Trophoblast cell (in vitro differentiated cells and primary cell): ENCODE data around the gene RPL23.

ENCODE experiments used
- DNase-seq, 2 donors: peaks; one replicate each; pipeline ENCODE4 v3.0.0-alpha.2; 2016
- H2AFZ ChIP-seq: 2 replicates; pipeline ENCODE4 v1.6.1; 2013; ENCODE audit warnings: low read length, moderate library complexity, mild to moderate bottlenecking; ENCODE audit not compliant: insufficient read depth, poor library complexity
- H2AK5ac ChIP-seq: 2 replicates; pipeline ENCODE4 v1.6.1; 2013; ENCODE audit warnings: mild to moderate bottlenecking, low read length
- H2BK120ac ChIP-seq: 2 replicates; pipeline ENCODE4 v1.6.1; 2013; ENCODE audit warnings: low read length, mild to moderate bottlenecking, moderate library complexity; ENCODE audit not compliant: insufficient read depth, poor library complexity
- H2BK12ac ChIP-seq: 2 replicates; pipeline ENCODE4 v1.6.1; 2013; ENCODE audit warnings: mild to moderate bottlenecking, low read length, moderate library complexity
- H2BK5ac ChIP-seq: 2 replicates; pipeline ENCODE4 v1.6.1; 2013; ENCODE audit warnings: low read length, low read depth, moderate library complexity, mild to moderate bottlenecking; ENCODE audit not compliant: poor library complexity
- H3K14ac ChIP-seq: 2 replicates; pipeline ENCODE4 v1.6.1; 2013; ENCODE audit warnings: mild to moderate bottlenecking, low read length
- H3K18ac ChIP-seq: 2 replicates; pipeline ENCODE4 v1.6.1; 2013; ENCODE audit warnings: mild to moderate bottlenecking, low read length
- H3K23ac ChIP-seq: 2 replicates; pipeline ENCODE4 v1.6.1; 2013; ENCODE audit warnings: low read length
- H3K27ac ChIP-seq: 2 replicates; pipeline ENCODE4 v1.5.1; 2013; ENCODE audit warnings: low read depth, mild to moderate bottlenecking, inconsistent platforms, low read length, moderate library complexity
- H3K27me3 ChIP-seq: 2 replicates; pipeline ENCODE4 v1.6.1; 2013; ENCODE audit warnings: inconsistent platforms, mild to moderate bottlenecking, low read length, moderate library complexity; ENCODE audit not compliant: insufficient read depth
- H3K36me3 ChIP-seq, 2 experiments: 1 replicate in 1 of 2; 2 replicates in 1 of 2; pipeline ENCODE4 v1.6.1; 2013; ENCODE audit warnings: low read length in 2 of 2, mild to moderate bottlenecking in 2 of 2, moderate library complexity in 1 of 2; ENCODE audit not compliant: insufficient read depth in 2 of 2, control insufficient read depth in 1 of 2
- H3K4ac ChIP-seq: 2 replicates; pipeline ENCODE4 v1.6.1; 2013; ENCODE audit warnings: low read depth, mild to moderate bottlenecking, low read length, moderate library complexity
- H3K4me1 ChIP-seq, 2 experiments: 1 replicate in 1 of 2; 2 replicates in 1 of 2; pipeline ENCODE4 v1.6.1; 2013; ENCODE audit warnings: low read length in 2 of 2, mild to moderate bottlenecking in 2 of 2, moderate library complexity in 1 of 2; ENCODE audit not compliant: insufficient read depth in 2 of 2, control insufficient read depth in 1 of 2
- H3K4me2 ChIP-seq: 2 replicates; pipeline ENCODE4 v1.6.1; 2013; ENCODE audit warnings: inconsistent platforms, mild to moderate bottlenecking, low read length, moderate library complexity
- H3K4me3 ChIP-seq: 2 replicates; pipeline ENCODE4 v1.5.1; 2013; ENCODE audit warnings: mild to moderate bottlenecking, low read depth, low read length, inconsistent platforms
- H3K79me1 ChIP-seq: one replicate; pipeline ENCODE4 v1.6.1; 2013; ENCODE audit warnings: low read length
- H3K79me2 ChIP-seq: 2 replicates; pipeline ENCODE4 v1.6.1; 2013; ENCODE audit warnings: low read length, mild to moderate bottlenecking; ENCODE audit not compliant: control insufficient read depth, insufficient read depth, poor library complexity
- H3K9ac ChIP-seq: 2 replicates; pipeline ENCODE4 v1.6.1; 2013; ENCODE audit warnings: mild to moderate bottlenecking, low read length
- H3K9me3 ChIP-seq: 2 replicates; pipeline ENCODE4 v1.6.1; 2013; ENCODE audit warnings: low read depth, mild to moderate bottlenecking, control low read depth, inconsistent platforms, low read length; ENCODE audit not compliant: insufficient read depth
- H4K12ac ChIP-seq: 2 replicates; pipeline ENCODE4 v1.6.1; 2013; ENCODE audit warnings: low read depth, mild to moderate bottlenecking, low read length, moderate library complexity
- H4K8ac ChIP-seq: 2 replicates; pipeline ENCODE4 v1.6.1; 2013; ENCODE audit warnings: low read depth, mild to moderate bottlenecking, low read length, moderate library complexity
- H4K91ac ChIP-seq: one replicate; pipeline ENCODE4 v1.6.1; 2013; ENCODE audit warnings: low read depth, mild to moderate bottlenecking, low read length, moderate library complexity
- WGBS: extraction: QIAGEN DNeasy Blood & Tissue Kit; methylation state at CpG from one replicate; pipeline ENCODE4 v1.1.7; 2013; ENCODE audit warnings: missing lambda C conversion rate; ENCODE audit not compliant: insufficient read length, insufficient coverage; ENCODE audit errors: extremely low coverage; 5-methylcytosine and 5-hydroxymethylcytosine counted together

Gene RPL23

DNA sequence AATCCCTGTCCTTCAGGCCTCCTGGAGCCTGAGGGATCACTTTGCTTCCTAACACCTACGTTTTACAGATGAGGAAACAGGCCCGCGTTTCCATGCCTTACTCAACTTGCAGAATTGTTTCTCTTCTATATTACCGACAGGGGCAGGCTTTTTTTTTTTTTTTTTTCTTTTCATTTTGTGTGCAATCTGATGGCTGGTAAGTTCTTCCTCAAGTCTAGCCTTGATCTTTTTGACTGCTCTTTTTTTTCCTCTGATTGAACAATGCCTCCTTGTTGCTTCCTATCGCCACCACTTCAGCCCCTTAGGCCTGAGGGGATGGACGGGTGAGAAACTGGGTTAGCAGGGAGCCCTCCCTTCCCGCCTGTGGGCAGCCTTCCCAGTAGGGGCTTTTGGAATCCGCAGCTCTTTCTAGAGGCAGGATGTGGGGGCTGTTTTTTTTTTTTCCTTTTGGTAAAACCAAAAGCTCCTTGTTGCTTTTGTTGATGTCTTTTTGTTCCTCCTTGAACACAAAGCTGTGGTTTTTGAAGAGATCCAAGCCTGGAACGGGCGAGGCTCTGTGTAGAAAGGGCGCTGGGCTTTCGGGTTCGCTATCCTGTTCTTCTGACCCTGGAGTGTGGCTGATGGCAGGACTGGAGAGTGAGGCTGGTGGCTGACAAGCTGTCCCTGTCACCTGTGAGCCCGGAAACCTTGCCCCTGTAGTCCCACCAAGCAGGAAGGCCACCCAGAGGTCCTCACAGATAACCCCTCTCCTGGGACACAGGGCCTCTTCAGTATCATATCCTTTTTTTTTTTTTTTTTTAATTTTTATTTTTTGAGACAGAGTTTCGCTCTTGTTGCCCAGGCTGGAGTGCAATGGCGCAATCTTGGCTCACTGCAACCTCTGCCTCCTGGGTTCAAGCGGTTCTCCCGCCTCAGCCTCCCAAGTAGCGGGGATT is 30.3 kb upstream of the RPL23 start:
- Histone ChIP-seq H3K4me2 (no peak overlapping the region), H4K12ac (no peak overlapping the region), H4K8ac (no peak overlapping the region), H3K27ac (peak overlapping the region; percentile 24), H3K9me3 (peaks cover 3% of the 10 kb centered on the region), H3K4me1 (peaks cover 37 to 38% of the 10 kb centered on the region in 2 experiments), H2AK5ac (no peak overlapping the region), H3K9ac (no peak overlapping the region), H3K27me3 (no peaks in the 10 kb centered on the region), H2BK120ac (no peak overlapping the region), H2BK5ac (peak overlapping the region; percentile 26), H2AFZ (no peak overlapping the region), H3K79me1 (peaks cover 10% of the 10 kb centered on the region), H3K36me3 (peaks cover 50 to 51% of the 10 kb centered on the region in 2 experiments), H3K79me2 (peaks cover 26% of the 10 kb centered on the region), H3K18ac (peak overlapping the region; percentile 69), H3K23ac (no peak overlapping the region), H3K4me3 (no peak overlapping the region), H3K4ac (peak overlapping the region; percentile 49), H2BK12ac (peak overlapping the region; percentile 74), H3K14ac (peak overlapping the region; percentile 53), H4K91ac (no peak overlapping the region)
- no CpG with 5 or more reads among the region's 19 CpGs for WGBS
- no peak for DNase-seq

- no CpG with 5 or more reads among the region's 2 CpGs for WGBS
Measured at GRCh38 chr17:38882870-38883269, 29.3 kb upstream of the RPL23 start.

DNA sequence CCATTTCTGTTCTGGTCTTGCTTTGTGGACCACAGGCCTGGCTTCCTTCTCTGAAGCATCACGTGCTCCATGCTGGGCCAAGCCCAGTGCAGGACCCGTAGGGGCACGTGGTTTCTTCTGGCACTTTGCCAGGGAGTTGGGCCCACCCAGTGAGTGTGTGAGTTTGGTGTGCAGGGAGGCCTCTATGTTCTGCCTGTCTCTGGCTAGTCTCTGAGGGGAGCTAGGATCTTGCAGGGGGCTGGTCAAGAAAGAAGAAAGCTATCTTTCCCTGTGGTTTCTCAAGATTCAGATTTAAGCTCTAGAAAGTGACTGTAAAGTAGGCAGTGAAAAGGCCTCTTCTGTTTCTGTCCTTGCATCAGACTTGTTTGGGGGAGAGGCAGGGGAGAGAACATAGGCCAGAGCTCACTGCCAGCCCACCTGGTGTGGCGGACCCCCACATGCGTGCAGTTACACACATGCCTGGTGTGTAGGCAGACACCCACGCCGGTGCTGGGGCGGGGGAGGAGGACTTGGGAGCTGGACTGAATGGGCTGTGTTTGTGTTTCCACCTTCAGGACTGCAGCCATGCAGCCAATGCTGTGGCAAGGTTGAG is 28.2 kb upstream of the RPL23 start:
- H3K79me2 ChIP-seq = peaks cover 30% of the 10 kb centered on the region
- H3K79me1 ChIP-seq = peaks cover 11% of the 10 kb centered on the region
- no peak overlapping the region for H3K23ac ChIP-seq
- H2BK120ac ChIP-seq = no peak overlapping the region
- H2AFZ ChIP-seq = no peak overlapping the region
- H4K12ac ChIP-seq = no peak overlapping the region
- DNase-seq = no peak
- peak overlapping the region; percentile 67 for H2AK5ac ChIP-seq
- peaks cover 3% of the 10 kb centered on the region for H3K9me3 ChIP-seq
- no peak overlapping the region for H3K4me3 ChIP-seq
- H3K4ac ChIP-seq = peak overlapping the region; percentile 86
- H3K9ac ChIP-seq = no peak overlapping the region
- no CpG with 5 or more reads among the region's 8 CpGs for WGBS
- no peak overlapping the region for H3K14ac ChIP-seq
- H3K36me3 ChIP-seq = peaks cover 45 to 52% of the 10 kb centered on the region in 2 experiments
- H4K91ac ChIP-seq = no peak overlapping the region
- no peaks in the 10 kb centered on the region for H3K27me3 ChIP-seq
- no peak overlapping the region for H2BK5ac ChIP-seq
- H2BK12ac ChIP-seq = peak overlapping the region; percentile 38
- H3K4me2 ChIP-seq = no peak overlapping the region
- H3K18ac ChIP-seq = peak overlapping the region; percentile 47
- H3K4me1 ChIP-seq = peaks cover 48 to 50% of the 10 kb centered on the region in 2 experiments
- H4K8ac ChIP-seq = no peak overlapping the region
- H3K27ac ChIP-seq = no peak overlapping the region

More at GRCh38 chr17:38882870-38883269, 29.3 kb upstream of the RPL23 start:
- peaks cover 26% of the 10 kb centered on the region for H3K79me2 ChIP-seq
- H3K18ac ChIP-seq = no peak overlapping the region
- H4K91ac ChIP-seq = no peak overlapping the region
- no peak overlapping the region for H2BK5ac ChIP-seq
- H3K4ac ChIP-seq = peak overlapping the region; percentile 41
- peaks cover 50 to 55% of the 10 kb centered on the region in 2 experiments for H3K36me3 ChIP-seq
- H4K12ac ChIP-seq = no peak overlapping the region
- H2BK120ac ChIP-seq = no peak overlapping the region
- H3K9me3 ChIP-seq = peaks cover 3% of the 10 kb centered on the region
- DNase-seq = no peak
- H3K27ac ChIP-seq = no peak overlapping the region
- H3K79me1 ChIP-seq = peaks cover 10% of the 10 kb centered on the region
- no peak overlapping the region for H4K8ac ChIP-seq
- no peaks in the 10 kb centered on the region for H3K27me3 ChIP-seq
- peaks cover 37 to 40% of the 10 kb centered on the region in 2 experiments for H3K4me1 ChIP-seq
- H2AFZ ChIP-seq = no peak overlapping the region
- H2AK5ac ChIP-seq = no peak overlapping the region
- no peak overlapping the region for H3K23ac ChIP-seq
- H3K4me3 ChIP-seq = no peak overlapping the region
- no peak overlapping the region for H2BK12ac ChIP-seq
- no peak overlapping the region for H3K14ac ChIP-seq
- no peak overlapping the region for H3K9ac ChIP-seq
- H3K4me2 ChIP-seq = no peak overlapping the region

DNA sequence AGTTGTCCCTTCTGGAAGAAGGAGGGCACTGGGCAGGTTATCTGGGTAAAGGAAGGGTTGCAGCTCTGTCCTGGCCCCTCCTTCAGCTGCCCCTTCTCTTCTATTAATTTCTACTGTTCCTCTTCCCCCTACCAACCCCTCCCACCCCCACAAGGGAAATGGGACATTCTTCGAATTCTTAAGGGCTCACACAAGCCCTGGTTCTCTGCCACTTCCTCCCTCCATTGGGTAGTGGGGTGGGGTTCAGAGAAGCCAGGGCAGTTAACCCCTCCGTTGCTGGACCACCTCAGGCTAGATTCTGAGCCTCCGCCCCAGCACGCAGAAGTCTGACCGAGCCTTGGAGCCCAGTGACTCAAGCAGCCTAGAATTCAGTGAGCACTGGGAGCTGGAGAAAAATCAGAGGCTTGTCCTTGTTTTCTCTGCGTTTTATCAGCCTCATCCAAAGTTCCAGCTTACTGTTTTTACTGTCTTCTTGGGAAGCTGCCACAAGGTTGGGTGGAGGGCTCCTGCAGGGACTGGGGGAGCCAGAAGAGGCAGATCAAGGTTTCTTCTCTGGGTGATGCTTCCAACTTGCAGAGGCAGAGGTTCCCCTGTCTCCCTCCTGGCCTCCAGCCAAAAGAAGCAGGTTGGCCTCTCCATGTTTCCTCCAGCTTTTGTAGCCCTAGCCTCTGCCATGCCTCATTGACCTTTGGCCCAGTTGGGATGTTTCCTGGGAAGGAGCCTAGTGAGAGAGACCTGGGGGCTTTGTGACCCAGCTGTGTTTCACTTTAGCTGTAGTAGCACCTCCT is 26.6 kb upstream of the RPL23 start:
- WGBS = no CpG with 5 or more reads among the region's 6 CpGs
- Histone ChIP-seq H2BK12ac (peak overlapping the region; percentile 58), H2AK5ac (peak overlapping the region; percentile 77), H3K4me1 (peaks cover 52 to 54% of the 10 kb centered on the region in 2 experiments), H3K9me3 (peaks cover 3% of the 10 kb centered on the region), H3K79me2 (peaks cover 27% of the 10 kb centered on the region), H3K23ac (no peak overlapping the region), H4K12ac (no peak overlapping the region), H2BK120ac (peak overlapping the region; percentile 87), H2BK5ac (peak overlapping the region; percentile 81), H3K4me3 (no peak overlapping the region), H3K4ac (peak overlapping the region; percentile 73), H3K27ac (peak overlapping the region; percentile 79), H2AFZ (peak overlapping the region; percentile 27), H3K9ac (no peak overlapping the region), H3K36me3 (peaks cover 34 to 42% of the 10 kb centered on the region in 2 experiments), H3K79me1 (peaks cover 15% of the 10 kb centered on the region), H3K27me3 (no peaks in the 10 kb centered on the region), H4K91ac (peak overlapping the region; percentile 71), H3K18ac (peak overlapping the region; percentile 49), H3K4me2 (peak overlapping the region; percentile 41), H4K8ac (peak overlapping the region; percentile 33), H3K14ac (peak overlapping the region; percentile 71)
- no peak for DNase-seq
